LHCN-M2 (cell line): ENCODE results near the gene ZDHHC3. TPM values are rescaled to one million over a fixed set of nuclear protein-coding genes. Genes with fewer than 3 reads are reported as not detected.
"Not testable (repeated sequence)": the region's sequence is repeated elsewhere in the genome, so short reads cannot be mapped to it uniquely, and the experiment has no call there.

Source experiments
- DNase-seq: peaks from one replicate; pipeline ENCODE4 v3.0.0-alpha.2; 2012; ENCODE audit warnings: low read depth
- total RNA-seq: library from RNA; depleted of rRNA; stranded (reverse); fragments of >200 nt; gene quantifications from 2 replicates; pipeline ENCODE4 v1.2.3, GENCODE V29; 2014

ZDHHC3 gene
- total RNA-seq, 1 experiment from 2014 or later = 61.3 TPM

DNA sequence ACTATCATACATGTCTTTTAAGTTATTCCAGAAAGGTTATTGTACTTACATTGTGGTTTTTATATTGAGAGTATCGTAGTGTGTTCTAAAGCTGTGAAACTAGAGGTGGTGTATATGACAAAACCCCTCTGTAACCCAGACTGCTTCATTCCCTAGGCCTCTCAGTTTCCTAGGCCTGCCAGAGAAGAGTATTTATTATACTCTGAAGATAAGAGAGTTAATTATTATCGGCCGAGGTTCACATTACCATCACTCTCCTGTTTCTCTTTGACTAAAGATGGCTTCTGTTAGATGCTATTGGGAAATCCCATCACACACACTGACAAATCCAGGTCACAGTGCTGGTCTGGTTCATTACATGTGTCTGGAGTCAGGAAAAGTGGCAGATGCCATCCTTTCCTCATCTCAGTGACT is 20.6 kb upstream of the ZDHHC3 start:
- no peak for DNase-seq

DNA sequence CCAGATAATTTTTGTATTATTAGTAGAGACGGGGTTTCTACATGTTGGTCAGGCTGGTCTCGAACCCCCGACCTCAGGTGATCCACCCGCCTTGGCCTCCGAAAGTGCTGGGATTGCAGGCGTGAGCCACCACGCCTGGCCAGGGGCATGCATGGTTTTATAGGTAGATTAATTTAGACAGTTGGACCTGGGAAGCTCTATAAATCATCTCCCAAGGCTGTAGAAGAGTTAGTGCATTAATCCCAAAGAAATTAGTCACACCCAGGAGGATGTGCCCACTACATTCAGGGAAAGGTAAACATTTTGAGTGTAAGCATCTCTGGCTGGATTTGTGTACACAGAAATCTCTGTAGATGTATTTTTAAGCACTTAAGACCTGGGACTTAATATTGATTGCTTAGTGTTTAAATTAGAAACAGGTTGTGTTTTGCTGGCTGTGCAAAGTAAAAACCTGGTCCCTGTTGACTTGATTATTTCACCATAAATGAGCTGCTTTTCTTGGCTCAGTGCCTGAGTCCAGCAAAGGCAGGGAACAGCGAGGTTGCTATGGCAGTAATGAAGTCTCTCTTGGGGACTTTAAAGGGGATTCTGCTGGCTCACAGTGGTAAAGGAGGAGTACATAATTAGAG is 19.3 kb upstream of the ZDHHC3 start:
- DNase-seq = peak; percentile 75

DNA sequence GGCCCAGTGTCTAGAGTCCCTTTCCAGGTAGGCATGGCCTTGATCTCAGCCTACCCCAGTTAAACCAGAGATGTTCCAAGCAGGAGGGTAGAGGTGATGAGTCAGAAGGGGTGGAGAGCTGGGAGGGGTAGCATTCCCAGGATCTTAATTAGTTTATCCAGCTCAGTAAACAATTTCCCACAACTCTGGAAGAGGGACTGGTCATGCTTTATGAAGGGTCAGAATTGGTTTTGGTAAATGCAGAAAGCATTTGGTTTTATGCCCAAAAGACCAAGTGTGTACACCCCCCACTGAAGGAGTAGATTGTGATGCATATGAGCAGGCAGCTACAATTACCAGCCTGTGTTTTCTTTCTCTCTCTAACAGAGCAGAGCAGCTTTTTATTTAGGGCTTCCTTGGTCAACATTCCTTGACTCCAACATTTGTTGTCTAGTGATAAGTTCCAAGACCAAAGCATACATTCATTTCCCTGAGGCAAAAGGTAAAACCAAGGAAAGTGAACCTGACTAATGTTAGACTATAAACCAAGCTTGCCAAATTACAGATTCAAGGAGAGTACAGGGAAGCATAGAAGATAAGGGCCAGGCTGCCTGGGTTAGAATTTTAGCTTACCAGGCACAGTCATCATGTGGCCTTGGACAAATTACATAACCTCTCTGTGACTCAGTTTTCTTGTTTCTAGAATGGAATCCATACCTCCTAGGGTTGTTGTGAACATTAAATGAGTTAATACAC is 17.7 kb upstream of the ZDHHC3 start:
- DNase-seq = peak; percentile 85

DNA sequence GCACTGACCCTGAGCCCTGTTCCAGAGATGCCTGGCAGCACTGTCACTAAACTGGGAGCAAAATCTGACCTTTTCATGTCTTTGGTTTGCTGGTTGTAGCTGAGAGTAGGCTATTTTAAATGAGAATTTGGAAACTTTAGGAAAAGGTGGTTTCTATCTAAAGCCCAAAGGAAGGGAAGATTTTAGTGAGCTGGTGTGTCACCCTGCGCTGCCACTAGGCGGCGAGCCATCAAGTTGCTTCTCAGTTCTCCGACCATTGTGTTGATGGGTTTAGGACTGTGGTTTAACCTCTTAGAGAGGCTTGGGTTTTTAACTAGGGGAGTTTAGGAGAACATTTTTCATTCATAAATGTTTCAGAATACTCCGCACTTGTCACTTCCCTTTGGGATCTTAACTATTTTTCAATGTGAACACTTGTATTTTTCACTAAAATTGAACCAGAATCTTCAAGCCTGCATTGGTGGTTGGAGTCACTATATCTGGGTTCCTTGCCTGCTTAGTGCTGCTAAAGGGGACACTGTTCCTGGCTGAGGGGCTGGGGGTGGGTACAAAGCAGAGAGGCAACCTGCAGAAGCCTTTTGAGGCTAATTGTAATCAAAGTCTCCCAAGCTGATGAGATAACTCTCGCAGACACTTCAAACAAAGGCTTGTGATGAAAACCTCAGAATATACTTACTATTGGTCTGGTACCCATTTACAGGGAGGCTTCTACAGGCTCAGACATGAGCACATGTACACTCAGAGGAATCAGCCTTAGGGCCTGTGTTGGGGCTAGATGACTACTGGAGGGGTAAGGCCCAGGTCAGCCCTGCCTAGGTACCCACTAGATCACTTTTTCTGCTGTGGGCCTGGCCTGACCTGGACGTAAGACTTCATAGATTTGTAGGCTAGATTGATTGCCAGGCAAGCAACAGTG is 16.8 kb upstream of the ZDHHC3 start:
- DNase-seq = peak; percentile 34

DNA sequence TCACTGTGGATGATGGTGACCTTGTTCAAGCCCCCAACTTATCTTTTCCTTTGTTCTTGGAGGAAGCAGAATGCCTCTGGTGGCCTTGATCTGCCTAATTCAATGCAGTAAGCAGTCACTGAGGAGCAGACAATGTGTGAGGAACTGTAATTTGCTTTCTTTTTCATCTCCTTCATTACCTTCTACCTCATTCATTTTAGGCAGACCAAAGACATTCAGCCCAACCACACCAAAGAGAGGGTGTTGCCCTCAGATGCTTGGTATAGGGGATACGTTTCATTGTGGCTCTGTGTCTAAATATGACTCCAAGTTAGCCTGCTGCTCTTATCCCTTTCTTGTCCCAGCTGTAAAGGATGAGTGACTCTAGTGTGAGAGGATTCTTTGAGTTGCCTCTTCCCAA is 15.4 kb upstream of the ZDHHC3 start:
- no peak for DNase-seq

DNA sequence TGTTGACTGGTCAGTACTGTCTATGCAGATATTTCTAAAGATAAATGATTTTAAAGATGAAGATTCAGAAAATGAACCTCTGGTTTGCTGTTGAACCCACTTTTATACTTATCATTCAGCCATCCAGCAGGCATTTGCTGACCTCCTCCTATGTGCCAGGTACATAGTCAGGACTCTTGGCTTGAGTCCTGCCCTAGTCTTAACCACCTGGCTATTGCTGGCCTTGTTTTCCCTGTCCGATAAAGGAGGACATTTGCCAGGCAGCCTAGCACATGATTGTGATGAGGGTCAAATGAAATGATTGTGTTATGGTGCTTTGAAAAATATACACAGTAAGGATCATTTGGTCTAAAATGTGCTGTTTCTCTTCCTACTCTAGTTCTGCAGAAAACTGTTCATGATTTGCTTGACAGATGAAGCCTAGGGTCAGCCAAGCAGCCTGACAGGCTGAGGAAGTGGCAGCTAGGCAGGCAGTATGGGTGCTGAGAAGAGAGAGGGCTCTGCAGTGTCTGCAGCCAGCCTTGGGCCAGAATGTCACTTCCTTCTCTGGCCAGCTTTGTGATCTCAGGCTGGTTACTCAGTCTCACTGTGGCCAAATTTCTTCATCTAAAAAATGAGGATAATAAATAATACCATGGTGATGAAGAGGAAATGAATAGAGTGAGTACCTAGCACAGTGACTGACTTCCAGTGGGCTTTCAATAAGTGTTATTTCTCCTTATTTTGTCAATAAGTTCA is 13.8 kb upstream of the ZDHHC3 start:
- DNase-seq = no peak

DNA sequence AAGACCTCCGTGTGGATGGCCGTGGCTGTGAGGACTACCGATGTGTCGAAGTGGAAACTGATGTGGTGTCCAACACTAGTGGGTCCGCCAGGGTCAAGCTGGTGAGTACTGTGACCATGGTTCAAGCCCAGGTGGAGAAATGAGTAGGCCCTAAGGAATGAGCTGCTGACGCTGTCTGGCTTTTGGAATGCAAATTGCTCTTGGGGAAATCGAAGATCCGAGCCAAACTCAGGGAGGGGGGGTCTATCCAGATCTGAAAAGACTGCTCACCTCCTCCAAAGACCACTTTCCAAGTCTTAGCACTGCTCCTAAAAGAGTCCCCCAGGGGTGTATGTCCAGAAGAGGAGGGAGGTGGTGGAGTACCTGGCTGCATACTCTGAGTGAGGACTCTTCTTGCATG is 13.2 kb upstream of the ZDHHC3 start:
- no peak for DNase-seq

DNA sequence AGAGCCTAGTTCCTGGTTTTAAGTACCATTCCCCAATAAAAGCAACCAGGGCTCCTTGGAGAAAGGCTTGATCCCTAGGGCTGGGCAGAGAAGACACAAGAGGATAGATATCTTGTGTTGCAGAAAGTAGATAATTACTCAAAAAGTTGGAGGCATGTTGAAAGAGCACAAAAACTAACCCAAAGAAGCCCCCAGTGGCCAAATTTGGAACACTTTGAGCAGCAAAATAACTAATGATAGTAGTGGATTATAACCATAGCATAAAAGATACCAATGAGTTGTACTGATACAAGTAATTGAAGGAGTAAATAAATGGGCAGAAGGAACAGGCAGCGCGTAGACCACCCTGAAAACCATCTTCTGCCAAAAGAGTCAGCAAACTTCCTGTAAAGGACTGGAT is 12.1 kb upstream of the ZDHHC3 start:
- no peak for DNase-seq

DNA sequence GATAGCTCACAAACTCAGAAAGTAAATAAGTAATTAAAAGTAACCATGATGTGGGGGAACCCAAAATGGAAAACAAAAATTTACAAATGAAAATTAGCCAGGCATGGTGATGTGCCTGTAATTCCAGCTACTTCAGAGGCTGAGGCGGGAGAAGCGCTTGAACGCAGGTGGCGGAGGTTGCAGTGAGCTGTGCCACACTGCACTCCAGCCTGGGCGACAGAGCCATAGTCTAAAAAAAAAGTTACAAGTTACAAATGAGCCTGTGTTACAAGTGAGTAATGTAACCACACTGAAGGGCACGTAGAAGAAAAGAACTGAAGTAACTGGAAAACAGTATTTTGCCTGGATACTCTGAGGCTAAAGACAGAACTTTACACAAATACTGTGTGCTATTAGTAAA is 11.4 kb upstream of the ZDHHC3 start:
- no peak for DNase-seq

DNA sequence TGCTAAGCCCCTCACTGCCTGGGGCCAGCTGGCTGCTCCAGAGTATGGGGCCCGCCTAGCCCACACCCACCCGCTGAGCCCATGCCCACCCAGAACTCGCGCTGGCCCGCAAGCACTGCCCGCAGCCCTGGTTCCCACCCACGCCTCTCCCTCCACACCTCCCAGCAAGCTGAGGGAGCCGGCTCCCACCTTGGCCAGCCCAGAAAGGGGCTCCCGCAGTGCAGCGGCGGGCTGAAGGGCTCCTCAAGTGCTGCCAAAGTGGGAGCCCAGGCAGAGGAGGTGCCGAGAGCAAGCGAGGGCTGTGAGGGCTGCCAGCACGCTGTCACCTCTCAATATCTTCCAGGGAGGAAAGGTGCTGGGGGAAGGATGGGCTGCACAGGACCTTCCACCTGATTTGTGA is 10.4 kb upstream of the ZDHHC3 start:
- DNase-seq = not testable (repeated sequence)

DNA sequence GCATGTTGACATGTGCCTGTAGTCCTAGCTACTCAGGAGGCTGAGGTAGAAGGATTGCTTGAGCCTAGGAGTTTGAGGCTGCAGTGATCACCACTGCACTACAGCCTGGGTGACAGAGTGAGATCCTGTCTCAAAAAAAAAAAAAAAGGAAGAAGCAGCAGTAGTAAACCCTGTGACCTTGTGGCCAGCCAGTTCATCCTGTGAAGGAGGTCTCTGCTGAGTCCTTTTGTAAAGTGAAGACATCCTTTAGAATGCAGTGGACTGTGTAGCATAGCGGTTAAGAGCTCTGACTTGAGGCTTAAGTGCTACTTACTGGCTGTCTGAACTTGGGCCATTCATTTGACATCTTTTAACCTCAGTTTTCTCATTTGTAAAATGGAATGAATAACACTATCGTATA is 8.4 kb upstream of the ZDHHC3 start:
- no peak for DNase-seq

DNA sequence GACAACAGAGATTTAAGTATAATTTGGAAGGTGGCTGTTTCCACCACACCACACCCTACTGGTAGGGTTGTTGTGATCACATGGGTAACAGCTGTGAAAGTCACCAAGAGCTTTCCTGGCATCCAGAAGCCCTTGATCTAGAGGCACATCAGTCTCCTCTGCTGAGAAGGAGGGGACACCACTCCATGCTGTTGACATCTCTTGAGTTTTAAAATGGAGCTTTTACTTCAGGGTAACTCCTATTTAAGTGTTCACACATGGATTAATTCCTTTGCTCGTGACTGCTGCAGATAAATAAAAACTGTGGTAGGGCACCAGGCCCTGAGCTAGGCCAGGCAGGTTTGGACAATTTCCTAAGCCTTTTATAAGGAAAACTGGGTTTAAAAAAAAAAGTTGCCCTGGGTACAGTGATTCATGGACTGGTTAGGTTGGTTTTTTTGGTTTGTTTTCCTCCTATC is 7.5 kb upstream of the ZDHHC3 start:
- DNase-seq = peak; percentile 30

DNA sequence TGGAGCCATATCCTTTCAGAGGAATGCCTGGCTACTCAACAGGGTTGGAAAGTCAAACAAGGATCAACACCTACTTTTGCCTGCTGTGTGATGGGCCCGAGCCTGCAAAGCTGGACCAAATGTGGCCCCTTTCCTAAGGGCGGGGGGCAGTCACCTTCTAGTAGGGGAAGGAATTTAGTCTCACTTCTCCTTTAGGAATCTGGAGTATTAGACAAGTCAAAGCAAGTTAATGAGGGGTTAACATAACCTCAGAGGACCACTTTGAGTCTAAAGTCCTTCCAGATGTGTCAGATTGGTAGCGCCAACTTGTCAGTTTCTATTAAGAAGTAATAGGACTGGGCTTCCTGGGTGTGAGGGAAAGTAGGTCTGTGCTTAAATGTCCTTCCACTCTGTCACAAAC is 6.8 kb upstream of the ZDHHC3 start:
- no peak for DNase-seq

DNA sequence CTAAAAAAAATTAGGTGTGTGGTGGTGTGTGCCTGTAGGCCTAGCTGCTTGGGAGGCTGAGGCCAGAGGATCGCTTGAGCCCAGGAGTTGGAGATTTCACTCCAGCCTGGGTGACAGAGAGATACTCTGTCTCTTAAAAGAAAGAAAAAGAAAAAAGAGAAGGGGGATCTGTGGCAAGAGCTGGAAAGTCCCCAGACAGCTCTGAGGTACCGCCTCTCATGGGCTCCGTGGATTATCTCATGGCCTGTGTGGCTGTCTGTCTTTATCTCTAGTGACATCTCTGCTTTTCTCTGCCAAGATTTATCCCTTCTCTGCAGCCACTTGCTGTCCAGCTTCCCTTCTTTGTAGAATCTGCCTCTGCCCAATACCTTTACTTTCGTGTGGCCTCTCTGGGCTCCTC is 5.8 kb upstream of the ZDHHC3 start:
- DNase-seq = no peak

DNA sequence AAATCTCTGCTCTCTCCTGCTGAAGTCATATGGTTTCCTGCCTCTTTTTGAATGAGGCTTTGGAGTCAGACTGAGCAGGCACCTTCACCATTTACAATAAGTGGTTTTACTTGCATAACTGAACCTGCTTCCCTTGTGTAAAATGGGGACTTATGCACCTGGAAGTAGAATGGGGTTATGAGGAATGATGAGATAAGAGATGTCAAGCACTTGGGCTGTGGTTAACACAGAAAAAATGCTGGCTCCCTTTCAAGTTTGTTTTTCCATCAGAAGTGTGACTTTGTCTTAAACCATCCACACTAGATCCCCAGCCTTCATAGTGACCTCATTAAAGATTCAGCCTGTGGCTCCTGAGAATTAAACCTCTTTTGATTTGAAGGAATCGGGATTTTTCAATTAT is 5.2 kb upstream of the ZDHHC3 start:
- no peak for DNase-seq

DNA sequence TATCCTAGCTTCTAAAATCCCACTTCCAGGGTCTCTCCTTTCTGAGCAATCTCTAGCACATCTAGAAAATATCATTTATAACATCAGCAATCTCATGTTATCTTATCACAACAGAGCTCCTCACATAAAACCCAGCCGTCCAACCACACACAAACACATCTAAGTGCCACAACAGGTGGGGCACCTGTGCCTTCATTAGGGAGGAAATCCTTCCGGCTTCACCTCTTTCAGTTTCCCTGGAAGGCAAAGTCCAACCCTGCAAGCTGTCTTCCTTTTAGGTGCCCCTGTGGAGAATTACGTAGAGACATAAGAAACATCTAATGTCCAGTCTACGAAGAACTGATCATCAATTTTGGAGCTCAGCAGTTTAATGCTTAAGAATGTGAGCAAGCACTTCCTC is 1.6 kb downstream of the ZDHHC3 start:
- no peak for DNase-seq

DNA sequence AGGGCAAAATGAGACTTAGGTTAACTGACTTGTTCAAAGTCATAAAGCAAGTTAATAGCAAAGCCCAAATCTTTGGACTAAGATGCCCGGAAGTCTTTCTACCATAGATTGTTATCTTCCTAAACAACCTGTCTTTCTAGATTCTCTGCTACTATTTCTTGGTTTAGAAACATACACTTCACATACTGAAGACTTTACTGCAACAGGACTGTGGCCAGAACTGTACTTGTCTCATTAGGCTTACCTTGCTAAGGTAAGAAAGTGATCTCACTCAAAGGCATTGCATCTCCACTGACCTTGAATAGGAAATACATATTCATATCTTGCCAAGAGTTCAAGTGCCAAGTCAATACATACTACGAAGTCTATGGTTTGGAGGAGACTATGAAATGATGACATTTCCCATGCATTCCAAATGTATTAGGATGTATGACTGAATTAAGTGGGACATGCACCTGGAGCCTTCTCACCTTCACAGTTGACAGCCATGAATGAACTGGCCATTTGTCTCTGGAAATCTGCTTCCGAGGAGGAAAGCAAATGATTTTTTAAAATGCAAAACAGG is 5.0 kb downstream of the ZDHHC3 start:
- DNase-seq = no peak

DNA sequence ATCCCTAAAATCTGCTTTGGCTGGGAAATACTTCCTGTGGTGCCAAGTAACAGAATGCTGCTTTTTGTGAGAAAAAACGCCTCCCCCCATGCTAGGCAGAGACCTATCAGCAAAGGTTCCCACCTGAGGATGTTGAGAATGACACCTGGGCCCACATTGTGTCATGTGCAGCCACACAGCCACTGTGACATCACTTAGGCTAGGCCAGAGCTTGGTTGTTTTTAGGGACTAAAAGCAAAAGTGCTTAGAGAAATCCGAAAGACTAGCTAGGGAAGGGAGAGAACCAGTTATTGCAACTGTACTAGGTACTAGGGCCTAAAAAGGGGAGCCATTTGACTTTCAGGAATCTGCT is 6.2 kb downstream of the ZDHHC3 start:
- no peak for DNase-seq

DNA sequence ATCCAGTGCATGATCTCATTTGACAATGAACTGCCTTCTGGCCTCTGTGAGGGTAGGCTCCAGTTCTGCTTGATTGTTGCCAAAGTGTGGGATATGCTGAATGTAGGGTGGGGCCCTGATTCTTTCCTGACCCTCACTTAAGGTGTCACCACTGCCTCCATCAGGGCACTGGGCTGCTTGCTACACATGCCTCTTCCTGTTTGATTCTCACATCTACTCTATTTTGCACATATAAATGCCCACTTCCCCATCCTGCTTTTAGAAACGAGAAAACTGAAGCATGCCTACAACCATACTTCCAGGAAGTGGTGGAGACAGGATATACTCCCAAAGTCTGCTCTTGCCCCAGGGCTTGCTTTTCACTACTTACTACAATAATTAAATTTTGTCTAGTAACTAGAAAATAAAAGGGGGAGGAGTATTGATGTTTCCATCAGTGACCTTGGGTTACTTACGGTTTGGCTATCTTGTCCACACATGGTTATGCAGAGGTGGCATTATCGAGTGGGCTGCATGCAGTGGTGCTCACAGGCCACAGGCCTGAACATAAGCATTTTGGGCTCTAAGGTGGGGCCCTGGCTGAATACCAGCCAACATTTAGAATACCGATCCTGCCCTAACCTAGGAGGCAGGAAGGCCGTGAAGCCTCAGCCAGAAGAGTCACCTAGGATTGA is 6.7 kb downstream of the ZDHHC3 start:
- DNase-seq = no peak

DNA sequence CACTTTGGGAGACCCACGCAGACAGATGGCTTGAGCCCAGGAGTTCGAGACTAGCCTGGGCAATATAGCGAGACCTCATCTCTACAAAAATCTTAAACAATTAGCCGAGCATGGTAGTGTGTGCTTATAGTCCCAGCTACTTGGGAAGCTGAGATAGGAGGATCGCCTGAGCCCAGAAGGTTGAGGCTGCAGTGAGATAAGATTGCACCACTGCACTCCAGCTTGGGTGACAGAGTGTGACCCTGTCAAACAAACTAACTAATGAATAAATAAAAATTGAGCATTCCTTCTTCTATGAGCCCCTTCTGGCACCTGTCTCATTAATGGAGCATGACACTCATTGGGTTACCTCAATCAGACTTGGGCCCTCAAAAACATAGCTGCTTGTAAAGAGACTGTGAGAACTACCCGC is 7.5 kb downstream of the ZDHHC3 start:
- no peak for DNase-seq

DNA sequence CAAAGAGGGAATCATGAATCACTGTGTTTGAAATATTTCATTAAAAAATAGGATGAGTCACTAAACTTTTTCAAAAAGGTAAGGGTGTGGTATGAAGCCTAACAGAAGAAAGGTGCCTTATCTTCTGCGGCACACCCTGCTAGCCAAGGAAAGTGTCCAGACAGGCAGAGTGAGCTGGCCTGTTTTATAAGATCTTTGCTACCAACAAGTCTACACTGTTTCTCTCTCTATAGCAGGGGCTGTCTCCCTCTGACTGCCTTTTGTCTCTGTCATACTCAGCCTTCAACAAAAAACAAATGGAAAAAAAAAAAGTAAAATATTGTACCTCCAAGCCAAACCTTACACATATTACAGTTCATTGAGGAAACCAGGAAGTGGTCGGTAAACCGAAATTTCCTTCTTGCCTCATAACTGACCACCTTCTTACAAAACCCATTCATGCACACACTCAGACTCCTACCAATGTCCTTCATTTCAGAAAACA is 9.1 kb downstream of the ZDHHC3 start:
- DNase-seq = no peak
